ENCODE data around the gene CCL15. TPM values are rescaled to one million over a fixed set of nuclear protein-coding genes. Genes with fewer than 3 reads are reported as not detected.

CCL15 gene
- total RNA-seq, 1 experiment from 2014 or later: not detected

GRCh38 chr17:35988164-35988563, 13.2 kb downstream of the CCL15 start:
- DNase-seq (ENCODE audit: low spot score) (no peak), ATAC-seq (no peak)
- Mint-ChIP-seq H3K27ac (no peak overlapping the region), H3K4me1 (no peaks in the 10 kb centered on the region), H3K4me3 (no peak overlapping the region), H3K27me3 (ENCODE audit: low read depth) (no peaks in the 10 kb centered on the region), H3K9me3 (peaks cover 3% of the 10 kb centered on the region; the same call in 1 of the 2 replicates), H3K36me3 (no peaks in the 10 kb centered on the region)
- POLR2A ChIA-PET: interaction anchor here (0.6 kb wide), 1 partner anchor 162 kb away, joined by 4 read pairs; no protein-coding TSS in a partner anchor
- no peak for TF ChIP-seq CDX4 (CRISPR knock-in tag; IDR thresholded peaks at IDR 0.05; ENCODE audit: borderline replicate concordance)
- TF ChIP-seq ZNF232 (CRISPR knock-in tag; IDR thresholded peaks at IDR 0.05): no peak
- TF ChIP-seq SMAD4 (CRISPR knock-in tag; IDR thresholded peaks at IDR 0.05): no peak
- TF ChIP-seq ZNF121 (CRISPR knock-in tag; IDR thresholded peaks at IDR 0.05): no peak
- TF ChIP-seq PREB (CRISPR knock-in tag; IDR thresholded peaks at IDR 0.05; ENCODE audit: borderline replicate concordance): no peak
- TF ChIP-seq ZNF281 (CRISPR knock-in tag; IDR thresholded peaks at IDR 0.05): no peak
- no peak for TF ChIP-seq USF2 (CRISPR knock-in tag; IDR thresholded peaks at IDR 0.05)
- no peak for TF ChIP-seq ZNF396 (CRISPR knock-in tag; IDR thresholded peaks at IDR 0.05; ENCODE audit: borderline replicate concordance)
- CTCF ChIA-PET: interaction anchor here (1.1 kb wide), 1 partner anchor 19 kb away, joined by 3 read pairs; no protein-coding TSS in a partner anchor

- ATAC-seq: no peak
- Mint-ChIP-seq H3K4me1 (no peaks in the 10 kb centered on the region), H3K27ac (no peak within 1 kb of the TSS), H3K9me3 (no peaks in the 10 kb centered on the region), H3K27me3 (ENCODE audit: low read depth) (no peaks in the 10 kb centered on the region), H3K4me3 (no peak within 1 kb of the TSS), H3K36me3 (no peaks in the 10 kb centered on the region)
- no peak for DNase-seq (ENCODE audit: low spot score)
- TF ChIP-seq MAX (CRISPR knock-in tag; IDR thresholded peaks at IDR 0.05) (no peak), NFE2L1 (CRISPR knock-in tag; IDR thresholded peaks at IDR 0.05) (no peak), JAZF1 (CRISPR knock-in tag; IDR thresholded peaks at IDR 0.05) (no peak), CBFB (CRISPR knock-in tag; IDR thresholded peaks at IDR 0.05; ENCODE audit: low read depth) (no peak), SOX15 (CRISPR knock-in tag; IDR thresholded peaks at IDR 0.05) (no peak), ELF4 (CRISPR knock-in tag; IDR thresholded peaks at IDR 0.05; ENCODE audit: low read depth) (no peak)
- CTCF ChIA-PET: interaction anchor here (1.3 to 1.8 kb wide), 2 partner anchors 86 to 162 kb away, joined by 4 to 7 read pairs; no protein-coding TSS in a partner anchor
- POLR2A ChIA-PET: no interaction called here
Observed at GRCh38 chr17:35986643-35987042, 14.7 kb downstream of the CCL15 start, which contains the start of gene CCL14. TSS of gene CCL14 (minus strand) at chr17:35986729. CDS start at chr17:35986649, 80 bp downstream.

GRCh38 chr17:35984140-35984539, 17.2 kb downstream of the CCL15 start:
- Mint-ChIP-seq H3K4me3 (no peak overlapping the region), H3K27ac (no peak overlapping the region), H3K27me3 (ENCODE audit: low read depth) (no peaks in the 10 kb centered on the region), H3K9me3 (no peaks in the 10 kb centered on the region), H3K4me1 (no peaks in the 10 kb centered on the region), H3K36me3 (no peaks in the 10 kb centered on the region)
- no peak for DNase-seq (ENCODE audit: low spot score)
- ATAC-seq: no peak
- CTCF ChIA-PET: interaction anchor here (0.8 kb wide), 1 partner anchor 89 kb away, joined by 3 read pairs; no protein-coding TSS in a partner anchor
- POLR2A ChIA-PET: no interaction called here
- TF ChIP-seq GABPB1 (CRISPR knock-in tag; IDR thresholded peaks at IDR 0.05) (no peak), ZNF512 (CRISPR knock-in tag; IDR thresholded peaks at IDR 0.05; ENCODE audit: borderline replicate concordance) (no peak), ARID4B (CRISPR knock-in tag; IDR thresholded peaks at IDR 0.05; ENCODE audit: borderline replicate concordance) (no peak), NR1H2 (CRISPR knock-in tag; IDR thresholded peaks at IDR 0.05) (no peak), SOX15 (CRISPR knock-in tag; IDR thresholded peaks at IDR 0.05) (no peak), E2F4 (CRISPR knock-in tag; IDR thresholded peaks at IDR 0.05; ENCODE audit: borderline replicate concordance, low read depth) (no peak)

All from WTC11 (cell line).